Sigmoid colon (tissue), 7 donors: ENCODE results near the gene CECR2. TPM values are rescaled to one million over a fixed set of nuclear protein-coding genes. Genes with fewer than 3 reads are reported as not detected.

Source experiments
- DNase-seq: peaks from one replicate; pipeline ENCODE4 v3.0.0-alpha.2; 2019
- H3K27ac ChIP-seq, 4 donors: fragments of 200-600 bp; sonication (generic); one replicate each; pipeline ENCODE4 v1.5.1; 2016 to 2019; ENCODE audit warnings: mild to moderate bottlenecking in 1 of 4
- H3K27me3 ChIP-seq, 3 donors: fragments of 200-600 bp; sonication (generic); one replicate each; pipeline ENCODE4 v1.5.1; 2019; ENCODE audit warnings: mild to moderate bottlenecking in 1 of 3
- H3K36me3 ChIP-seq, 4 donors: fragments of 200-600 bp; sonication (generic); one replicate each; pipeline ENCODE4 v1.5.1; 2016 to 2019
- H3K4me1 ChIP-seq, 4 donors: fragments of 200-600 bp; sonication (generic); one replicate each; pipeline ENCODE4 v1.5.1; 2017 to 2019
- H3K4me3 ChIP-seq, 4 donors: fragments of 200-600 bp; sonication (generic); one replicate each; pipeline ENCODE4 v1.5.1; 2017 to 2019; ENCODE audit warnings: mild to moderate bottlenecking in 2 of 4, moderate library complexity in 1 of 4
- H3K9me3 ChIP-seq, 4 donors: fragments of 200-600 bp in 3 of 4; sonication (generic) in 3 of 4; one replicate each; pipeline versions ENCODE4 v1.5.1 to v1.6.1; 2013 to 2019
- EP300 ChIP-seq, 4 donors: sonication (generic); formaldehyde crosslinking; IDR thresholded peaks; one replicate each; pipeline ENCODE4 v1.6.1; 2017; ENCODE audit warnings: antibody characterized with exemption in 4 of 4
- POLR2A ChIP-seq, 2 donors: fragments of 450-650 bp; IDR thresholded peaks; one replicate each; pipeline ENCODE4 v1.6.1; 2016; ENCODE audit warnings: antibody characterized with exemption in 2 of 2, mild to moderate bottlenecking in 2 of 2, moderate library complexity in 2 of 2
- POLR2AphosphoS5 ChIP-seq, 4 donors: sonication (generic); formaldehyde crosslinking; IDR thresholded peaks; one replicate each; pipeline ENCODE4 v1.6.1; 2017; ENCODE audit warnings: antibody characterized with exemption in 4 of 4
- WGBS, 2 donors: extraction: QIAGEN DNeasy Blood & Tissue Kit; methylation state at CpG; one replicate each; pipeline ENCODE4 v1.1.7; 2013; 5-methylcytosine and 5-hydroxymethylcytosine counted together
- intact Hi-C: fragments of 100-400 bp; cut with DNase I; formaldehyde crosslinking; loops from one replicate; pipeline ENCODE4 v1.15.1; 2023
- polyA plus RNA-seq, 3 donors: library from polyadenylated mRNA; stranded (reverse); fragments of 200-250 nt; gene quantifications; one replicate each; pipeline ENCODE4 v1.2.3, GENCODE V29; 2013
- total RNA-seq, 4 donors: library from RNA; depleted of rRNA; stranded (reverse); fragments of >200 nt; gene quantifications; one replicate each; pipeline ENCODE4 v1.1.0, GENCODE V29; 2016
- TF ChIP-seq, protein P1 (sequence below), 4 experiments: fragments of 450-650 bp in 3 of 4; fragments of 200-600 bp in 1 of 4; IDR thresholded peaks; one replicate each; pipeline ENCODE4 v1.5.1; 2016 to 2019; ENCODE audit warnings: antibody characterized with exemption in 4 of 4, mild to moderate bottlenecking in 3 of 4, moderate library complexity in 2 of 4
- donor health status: healthy with polysubstance abuse.
- donor health status: Bipolar disorder and iron deficiency.
- donor health status: healthy.

CECR2 gene
- total and polyA plus RNA-seq, 7 donors, result 0.39 to 2.8 (median 1.3) TPM; not detected in 1

DNA sequence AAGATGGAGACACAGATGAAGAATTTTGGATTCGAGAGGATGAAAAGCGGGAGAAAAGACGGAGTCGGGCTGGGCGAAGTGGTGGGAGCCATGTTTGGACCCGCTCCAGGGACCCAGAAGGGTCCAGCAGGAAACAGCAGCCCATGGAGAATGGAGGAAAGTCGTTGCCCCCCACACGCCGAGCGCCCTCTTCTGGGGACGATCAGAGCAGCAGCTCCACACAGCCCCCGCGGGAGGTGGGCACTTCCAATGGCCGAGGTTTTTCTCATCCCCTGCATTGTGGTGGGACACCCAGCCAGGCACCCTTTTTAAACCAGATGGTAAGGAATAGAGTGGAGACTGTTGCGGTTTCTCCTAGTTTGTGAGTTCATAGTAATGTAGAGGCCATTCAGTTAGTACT lies 171.2 kb downstream of the CECR2 start:
- peaks cover 0 to 12% (median 3%) of the 10 kb centered on the region in 4 donors for H3K4me1 ChIP-seq
- intact Hi-C loops, result no loop called here
- no peak overlapping the region for H3K27ac ChIP-seq
- DNase-seq, result no peak
- H3K9me3 ChIP-seq, result no peaks in the 10 kb centered on the region
- 89 to 93% methylated on average over 15 of the region's 15 CpGs for WGBS, 2 donors
- no peak overlapping the region for H3K4me3 ChIP-seq
- TF ChIP-seq, protein P1, sequence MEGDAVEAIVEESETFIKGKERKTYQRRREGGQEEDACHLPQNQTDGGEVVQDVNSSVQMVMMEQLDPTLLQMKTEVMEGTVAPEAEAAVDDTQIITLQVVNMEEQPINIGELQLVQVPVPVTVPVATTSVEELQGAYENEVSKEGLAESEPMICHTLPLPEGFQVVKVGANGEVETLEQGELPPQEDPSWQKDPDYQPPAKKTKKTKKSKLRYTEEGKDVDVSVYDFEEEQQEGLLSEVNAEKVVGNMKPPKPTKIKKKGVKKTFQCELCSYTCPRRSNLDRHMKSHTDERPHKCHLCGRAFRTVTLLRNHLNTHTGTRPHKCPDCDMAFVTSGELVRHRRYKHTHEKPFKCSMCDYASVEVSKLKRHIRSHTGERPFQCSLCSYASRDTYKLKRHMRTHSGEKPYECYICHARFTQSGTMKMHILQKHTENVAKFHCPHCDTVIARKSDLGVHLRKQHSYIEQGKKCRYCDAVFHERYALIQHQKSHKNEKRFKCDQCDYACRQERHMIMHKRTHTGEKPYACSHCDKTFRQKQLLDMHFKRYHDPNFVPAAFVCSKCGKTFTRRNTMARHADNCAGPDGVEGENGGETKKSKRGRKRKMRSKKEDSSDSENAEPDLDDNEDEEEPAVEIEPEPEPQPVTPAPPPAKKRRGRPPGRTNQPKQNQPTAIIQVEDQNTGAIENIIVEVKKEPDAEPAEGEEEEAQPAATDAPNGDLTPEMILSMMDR (IDR thresholded peaks at IDR 0.05), result no peak
- TF ChIP-seq POLR2A (IDR thresholded peaks at IDR 0.05), result no peak
- no peak for TF ChIP-seq EP300 (IDR thresholded peaks at IDR 0.05)
- TF ChIP-seq POLR2AphosphoS5 (IDR thresholded peaks at IDR 0.05), result no peak
- H3K36me3 ChIP-seq, result no peaks in the 10 kb centered on the region
- no peaks in the 10 kb centered on the region for H3K27me3 ChIP-seq

- no peak overlapping the region for H3K4me3 ChIP-seq
- intact Hi-C loops, result no loop called here
- TF ChIP-seq POLR2AphosphoS5 (IDR thresholded peaks at IDR 0.05) (no peak), EP300 (IDR thresholded peaks at IDR 0.05) (no peak), POLR2A (IDR thresholded peaks at IDR 0.05) (no peak)
- TF ChIP-seq, protein P1 (IDR thresholded peaks at IDR 0.05), result no peak
- no peak overlapping the region for H3K27ac ChIP-seq
- no peaks in the 10 kb centered on the region for H3K36me3 ChIP-seq
- H3K9me3 ChIP-seq, result no peaks in the 10 kb centered on the region
- no peak for DNase-seq
- H3K4me1 ChIP-seq, result peaks cover 0 to 5% (median under 1%) of the 10 kb centered on the region in 4 donors
- WGBS, 2 donors, result 79 to 87% methylated on average over 7 of the region's 7 CpGs
- no peaks in the 10 kb centered on the region for H3K27me3 ChIP-seq
Observed at GRCh38 chr22:17541476-17541875, 172.2 kb downstream of the CECR2 start.

DNA sequence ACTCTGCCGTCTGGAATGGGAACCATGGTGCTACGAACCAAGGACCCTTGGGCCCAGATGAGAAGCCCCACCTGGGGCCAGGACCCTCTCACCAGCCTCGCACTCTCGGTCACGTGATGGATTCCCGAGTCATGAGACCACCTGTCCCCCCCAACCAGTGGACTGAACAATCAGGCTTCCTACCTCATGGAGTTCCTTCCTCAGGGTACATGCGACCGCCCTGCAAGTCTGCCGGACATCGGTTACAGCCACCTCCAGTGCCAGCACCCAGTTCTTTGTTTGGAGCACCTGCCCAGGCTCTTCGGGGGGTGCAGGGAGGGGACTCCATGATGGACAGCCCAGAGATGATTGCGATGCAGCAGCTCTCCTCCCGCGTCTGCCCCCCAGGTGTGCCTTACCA lies 173.2 kb downstream of the CECR2 start:
- DNase-seq, result no peak
- 93 to 94% methylated on average over 14 of the region's 14 CpGs for WGBS, 2 donors
- no peaks in the 10 kb centered on the region for H3K27me3 ChIP-seq
- H3K4me1 ChIP-seq, result no peaks in the 10 kb centered on the region
- no peaks in the 10 kb centered on the region for H3K9me3 ChIP-seq
- H3K4me3 ChIP-seq, result no peak overlapping the region
- no peak overlapping the region for H3K27ac ChIP-seq
- intact Hi-C loops, result no loop called here
- no peaks in the 10 kb centered on the region for H3K36me3 ChIP-seq
- TF ChIP-seq, protein P1 (IDR thresholded peaks at IDR 0.05), result no peak
- TF ChIP-seq EP300 (IDR thresholded peaks at IDR 0.05) (no peak), POLR2AphosphoS5 (IDR thresholded peaks at IDR 0.05) (no peak), POLR2A (IDR thresholded peaks at IDR 0.05) (no peak)

- intact Hi-C loops, result no loop called here
- Histone ChIP-seq H3K4me3 (no peak overlapping the region), H3K36me3 (no peaks in the 10 kb centered on the region), H3K27ac (no peak overlapping the region), H3K27me3 (no peaks in the 10 kb centered on the region), H3K9me3 (no peaks in the 10 kb centered on the region), H3K4me1 (peaks cover 0 to 10% (median 3%) of the 10 kb centered on the region in 4 donors)
- DNase-seq, result no peak
- no peak for TF ChIP-seq POLR2AphosphoS5 (IDR thresholded peaks at IDR 0.05)
- no peak for TF ChIP-seq EP300 (IDR thresholded peaks at IDR 0.05)
- TF ChIP-seq, protein P1 (IDR thresholded peaks at IDR 0.05), result no peak
- no peak for TF ChIP-seq POLR2A (IDR thresholded peaks at IDR 0.05)
- 89 to 93% methylated on average over 23 of the region's 23 CpGs for WGBS, 2 donors
Observed at GRCh38 chr22:17548010-17548755, 178.9 kb downstream of the CECR2 start.

DNA sequence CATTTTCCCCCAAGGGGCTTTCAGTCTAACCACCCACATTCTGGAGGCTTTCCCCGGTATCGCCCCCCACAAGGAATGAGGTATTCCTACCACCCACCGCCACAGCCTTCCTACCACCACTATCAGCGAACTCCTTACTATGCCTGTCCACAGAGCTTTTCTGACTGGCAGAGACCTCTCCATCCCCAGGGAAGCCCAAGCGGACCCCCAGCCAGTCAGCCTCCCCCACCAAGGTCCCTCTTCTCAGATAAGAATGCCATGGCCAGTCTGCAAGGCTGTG lies 179.4 kb downstream of the CECR2 start:
- TF ChIP-seq POLR2A (IDR thresholded peaks at IDR 0.05) (no peak), POLR2AphosphoS5 (IDR thresholded peaks at IDR 0.05) (no peak), EP300 (IDR thresholded peaks at IDR 0.05) (no peak)
- TF ChIP-seq, protein P1 (IDR thresholded peaks at IDR 0.05), result no peak
- Histone ChIP-seq H3K4me3 (no peak overlapping the region), H3K27ac (no peak overlapping the region), H3K9me3 (no peaks in the 10 kb centered on the region), H3K4me1 (peaks cover 0 to 10% (median 3%) of the 10 kb centered on the region in 4 donors), H3K27me3 (no peaks in the 10 kb centered on the region), H3K36me3 (no peaks in the 10 kb centered on the region)
- DNase-seq, result no peak
- 93 to 97% methylated on average over 5 of the region's 5 CpGs for WGBS, 2 donors
- intact Hi-C loops, result no loop called here
